ENCODE results near the gene BLNK. TPM values are rescaled to one million over a fixed set of nuclear protein-coding genes. Genes with fewer than 3 reads are reported as not detected.
A peak's percentile ranks its signal among the peaks of the same experiment; 100 is the strongest.

Gene BLNK
- polyA plus RNA-seq (2013, experiment 1 of 2), result not detected
- polyA plus RNA-seq (2013, experiment 2 of 2), result not detected

GRCh38 chr10:96271016-96271815 lies at the start of gene BLNK:
TSS of gene BLNK (minus strand) at chr10:96271569. CDS start at chr10:96271398, 171 bp downstream.
- Histone ChIP-seq H2BK15ac (replicated peaks; ENCODE audit: low read depth) (no peak within 1 kb of the TSS), H3K23ac (ENCODE audit: low read length) (no peak within 1 kb of the TSS), H3K79me1 (ENCODE audit: low read length) (no peaks in the 10 kb centered on the region), H3K56ac (ENCODE audit: low read length) (no peak within 1 kb of the TSS), H3K27ac (ENCODE audit: low read depth, low read length) (no peak within 1 kb of the TSS), H3K4me3 (ENCODE audit: low read length) (no peak within 1 kb of the TSS), H3K9ac (ENCODE audit: low read length) (no peak within 1 kb of the TSS), H2BK120ac (ENCODE audit: low read depth, low read length) (no peak within 1 kb of the TSS), H2BK5ac (ENCODE audit: low read length) (no peak within 1 kb of the TSS), H3K18ac (ENCODE audit: low read length) (no peak within 1 kb of the TSS), H4K5ac (ENCODE audit: low read length) (no peak within 1 kb of the TSS), H3K4me1 (ENCODE audit: control insufficient read depth, low read depth, low read length) (peaks cover 2% of the 10 kb centered on the region), H3K4me2 (ENCODE audit: low read length) (no peak within 1 kb of the TSS), H4K8ac (ENCODE audit: low read depth, low read length) (no peak within 1 kb of the TSS), H3K36me3 (ENCODE audit: control insufficient read depth, insufficient read depth, low read length) (no peaks in the 10 kb centered on the region), H3K4ac (ENCODE audit: low read depth, low read length) (no peak within 1 kb of the TSS), H3K79me2 (ENCODE audit: control insufficient read depth, insufficient read depth, low read length) (no peaks in the 10 kb centered on the region), H2AK5ac (ENCODE audit: low read length) (no peak within 1 kb of the TSS), H3K27me3 (ENCODE audit: insufficient read depth, low read length, poor library complexity) (no peaks in the 10 kb centered on the region)
- WGBS (ENCODE audit: extremely low coverage, insufficient coverage, low lambda C conversion rate), result no CpG with 5 or more reads among the region's 6 CpGs
- no peak for DNase-seq

GRCh38 chr10:96319754-96320474 lies 48.5 kb upstream of the BLNK start:
- no peak overlapping the region for H3K18ac ChIP-seq (ENCODE audit: low read length)
- H3K4me2 ChIP-seq (ENCODE audit: low read length), result no peak overlapping the region
- no peak overlapping the region for H4K8ac ChIP-seq (ENCODE audit: low read depth, low read length)
- no peaks in the 10 kb centered on the region for H3K27me3 ChIP-seq (ENCODE audit: insufficient read depth, low read length, poor library complexity)
- no CpG with 5 or more reads among the region's 3 CpGs for WGBS (ENCODE audit: extremely low coverage, insufficient coverage, low lambda C conversion rate)
- no peak overlapping the region for H4K5ac ChIP-seq (ENCODE audit: low read length)
- H3K4ac ChIP-seq (ENCODE audit: low read depth, low read length), result no peak overlapping the region
- no peak overlapping the region for H2AK5ac ChIP-seq (ENCODE audit: low read length)
- H3K4me1 ChIP-seq (ENCODE audit: control insufficient read depth, low read depth, low read length), result no peaks in the 10 kb centered on the region
- H3K23ac ChIP-seq (ENCODE audit: low read length), result no peak overlapping the region
- no peaks in the 10 kb centered on the region for H3K79me2 ChIP-seq (ENCODE audit: control insufficient read depth, insufficient read depth, low read length)
- no peak overlapping the region for H3K4me3 ChIP-seq (ENCODE audit: low read length)
- H3K36me3 ChIP-seq (ENCODE audit: control insufficient read depth, insufficient read depth, low read length), result no peaks in the 10 kb centered on the region
- no peak overlapping the region for H2BK15ac ChIP-seq (replicated peaks; ENCODE audit: low read depth)
- H3K9ac ChIP-seq (ENCODE audit: low read length), result no peak overlapping the region
- H3K27ac ChIP-seq (ENCODE audit: low read depth, low read length), result no peak overlapping the region
- no peak overlapping the region for H2BK5ac ChIP-seq (ENCODE audit: low read length)
- no peaks in the 10 kb centered on the region for H3K79me1 ChIP-seq (ENCODE audit: low read length)
- no peak for DNase-seq
- H3K56ac ChIP-seq (ENCODE audit: low read length), result peak overlapping the region; percentile 39
- no peak overlapping the region for H2BK120ac ChIP-seq (ENCODE audit: low read depth, low read length)

- Histone ChIP-seq H2BK15ac (replicated peaks; ENCODE audit: low read depth) (no peak overlapping the region), H4K8ac (ENCODE audit: low read depth, low read length) (no peak overlapping the region), H3K18ac (ENCODE audit: low read length) (no peak overlapping the region), H4K5ac (ENCODE audit: low read length) (no peak overlapping the region), H3K4me2 (ENCODE audit: low read length) (no peak overlapping the region), H3K4me3 (ENCODE audit: low read length) (no peak overlapping the region), H3K23ac (ENCODE audit: low read length) (no peak overlapping the region), H3K27me3 (ENCODE audit: insufficient read depth, low read length, poor library complexity) (no peaks in the 10 kb centered on the region), H3K9ac (ENCODE audit: low read length) (no peak overlapping the region), H2BK5ac (ENCODE audit: low read length) (no peak overlapping the region), H3K4ac (ENCODE audit: low read depth, low read length) (no peak overlapping the region), H3K27ac (ENCODE audit: low read depth, low read length) (no peak overlapping the region), H3K79me2 (ENCODE audit: control insufficient read depth, insufficient read depth, low read length) (no peaks in the 10 kb centered on the region), H2AK5ac (ENCODE audit: low read length) (no peak overlapping the region), H2BK120ac (ENCODE audit: low read depth, low read length) (no peak overlapping the region), H3K4me1 (ENCODE audit: control insufficient read depth, low read depth, low read length) (no peaks in the 10 kb centered on the region), H3K79me1 (ENCODE audit: low read length) (no peaks in the 10 kb centered on the region), H3K56ac (ENCODE audit: low read length) (no peak overlapping the region), H3K36me3 (ENCODE audit: control insufficient read depth, insufficient read depth, low read length) (no peaks in the 10 kb centered on the region)
- WGBS (ENCODE audit: extremely low coverage, insufficient coverage, low lambda C conversion rate), result no CpG with 5 or more reads among the region's 4 CpGs
- DNase-seq, result no peak
Measured at GRCh38 chr10:96317067-96317833, 45.9 kb upstream of the BLNK start.

- Histone ChIP-seq H3K4me3 (ENCODE audit: low read length) (no peak overlapping the region), H3K79me1 (ENCODE audit: low read length) (no peaks in the 10 kb centered on the region), H2BK15ac (replicated peaks; ENCODE audit: low read depth) (no peak overlapping the region), H3K18ac (ENCODE audit: low read length) (no peak overlapping the region), H2AK5ac (ENCODE audit: low read length) (no peak overlapping the region), H4K8ac (ENCODE audit: low read depth, low read length) (no peak overlapping the region), H3K36me3 (ENCODE audit: control insufficient read depth, insufficient read depth, low read length) (no peaks in the 10 kb centered on the region), H3K4ac (ENCODE audit: low read depth, low read length) (no peak overlapping the region), H3K27me3 (ENCODE audit: insufficient read depth, low read length, poor library complexity) (no peaks in the 10 kb centered on the region), H3K27ac (ENCODE audit: low read depth, low read length) (no peak overlapping the region), H3K56ac (ENCODE audit: low read length) (no peak overlapping the region), H3K79me2 (ENCODE audit: control insufficient read depth, insufficient read depth, low read length) (no peaks in the 10 kb centered on the region), H3K4me2 (ENCODE audit: low read length) (no peak overlapping the region), H3K9ac (ENCODE audit: low read length) (no peak overlapping the region), H2BK120ac (ENCODE audit: low read depth, low read length) (no peak overlapping the region), H3K23ac (ENCODE audit: low read length) (no peak overlapping the region), H2BK5ac (ENCODE audit: low read length) (no peak overlapping the region), H3K4me1 (ENCODE audit: control insufficient read depth, low read depth, low read length) (peaks cover 7% of the 10 kb centered on the region), H4K5ac (ENCODE audit: low read length) (no peak overlapping the region)
- no peak for DNase-seq
- no CpG with 5 or more reads among the region's 2 CpGs for WGBS (ENCODE audit: extremely low coverage, insufficient coverage, low lambda C conversion rate)
Measured at GRCh38 chr10:96313344-96313743, 42.0 kb upstream of the BLNK start.

- Histone ChIP-seq H3K23ac (ENCODE audit: low read length) (no peak overlapping the region), H3K79me2 (ENCODE audit: control insufficient read depth, insufficient read depth, low read length) (no peaks in the 10 kb centered on the region), H3K9ac (ENCODE audit: low read length) (no peak overlapping the region), H2BK15ac (replicated peaks; ENCODE audit: low read depth) (no peak overlapping the region), H3K79me1 (ENCODE audit: low read length) (no peaks in the 10 kb centered on the region), H3K56ac (ENCODE audit: low read length) (no peak overlapping the region), H3K4me1 (ENCODE audit: control insufficient read depth, low read depth, low read length) (peaks cover 9% of the 10 kb centered on the region), H3K4me2 (ENCODE audit: low read length) (no peak overlapping the region), H4K8ac (ENCODE audit: low read depth, low read length) (no peak overlapping the region), H3K36me3 (ENCODE audit: control insufficient read depth, insufficient read depth, low read length) (no peaks in the 10 kb centered on the region), H2BK5ac (ENCODE audit: low read length) (no peak overlapping the region), H3K4me3 (ENCODE audit: low read length) (no peak overlapping the region), H2AK5ac (ENCODE audit: low read length) (no peak overlapping the region), H3K4ac (ENCODE audit: low read depth, low read length) (no peak overlapping the region), H4K5ac (ENCODE audit: low read length) (no peak overlapping the region), H3K27me3 (ENCODE audit: insufficient read depth, low read length, poor library complexity) (no peaks in the 10 kb centered on the region), H2BK120ac (ENCODE audit: low read depth, low read length) (no peak overlapping the region), H3K27ac (ENCODE audit: low read depth, low read length) (no peak overlapping the region), H3K18ac (ENCODE audit: low read length) (no peak overlapping the region)
- no CpG with 5 or more reads among the region's 3 CpGs for WGBS (ENCODE audit: extremely low coverage, insufficient coverage, low lambda C conversion rate)
- no peak for DNase-seq
Measured at GRCh38 chr10:96311180-96311715, 39.9 kb upstream of the BLNK start.

Data from mesendoderm (in vitro differentiated cells).